Esophagus squamous epithelium (tissue), 4 donors: ENCODE measurements around the gene C15orf40.

Experiments
- POLR2A ChIP-seq, 4 donors: fragments of 450-650 bp; IDR thresholded peaks; one replicate each; pipeline ENCODE4 v1.6.1; 2017; ENCODE audit warnings: antibody characterized with exemption in 4 of 4, mild to moderate bottlenecking in 4 of 4, moderate library complexity in 3 of 4
- TF ChIP-seq, protein P1 (sequence below), 6 experiments: fragments of 450-650 bp in 4 of 6; fragments of 200-600 bp in 2 of 6; sonication (generic) in 2 of 6; IDR thresholded peaks; one replicate each; pipeline ENCODE4 v1.5.1; 2016 to 2019; ENCODE audit warnings: antibody characterized with exemption in 6 of 6, mild to moderate bottlenecking in 4 of 6, moderate library complexity in 4 of 6

DNA sequence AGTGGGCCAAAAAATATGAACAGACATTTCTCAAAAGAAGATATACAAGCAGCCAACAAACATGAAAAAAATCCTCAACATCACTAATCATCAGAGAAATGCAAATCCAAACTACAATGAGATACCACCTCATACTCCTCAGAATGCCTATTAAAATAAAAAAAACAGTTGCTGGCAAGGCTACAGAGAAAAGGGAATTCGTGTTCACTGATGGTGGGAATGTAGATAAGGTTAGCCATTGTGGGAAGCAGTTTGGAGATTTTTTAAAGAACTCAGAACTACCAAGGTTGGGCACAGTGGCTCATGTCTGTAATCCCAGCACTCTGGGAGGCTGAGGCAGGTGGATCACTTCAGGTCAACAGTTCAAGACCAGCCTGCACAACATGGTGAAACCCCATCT lies 27.8 kb upstream of the C15orf40 start:
- TF ChIP-seq, protein P1, sequence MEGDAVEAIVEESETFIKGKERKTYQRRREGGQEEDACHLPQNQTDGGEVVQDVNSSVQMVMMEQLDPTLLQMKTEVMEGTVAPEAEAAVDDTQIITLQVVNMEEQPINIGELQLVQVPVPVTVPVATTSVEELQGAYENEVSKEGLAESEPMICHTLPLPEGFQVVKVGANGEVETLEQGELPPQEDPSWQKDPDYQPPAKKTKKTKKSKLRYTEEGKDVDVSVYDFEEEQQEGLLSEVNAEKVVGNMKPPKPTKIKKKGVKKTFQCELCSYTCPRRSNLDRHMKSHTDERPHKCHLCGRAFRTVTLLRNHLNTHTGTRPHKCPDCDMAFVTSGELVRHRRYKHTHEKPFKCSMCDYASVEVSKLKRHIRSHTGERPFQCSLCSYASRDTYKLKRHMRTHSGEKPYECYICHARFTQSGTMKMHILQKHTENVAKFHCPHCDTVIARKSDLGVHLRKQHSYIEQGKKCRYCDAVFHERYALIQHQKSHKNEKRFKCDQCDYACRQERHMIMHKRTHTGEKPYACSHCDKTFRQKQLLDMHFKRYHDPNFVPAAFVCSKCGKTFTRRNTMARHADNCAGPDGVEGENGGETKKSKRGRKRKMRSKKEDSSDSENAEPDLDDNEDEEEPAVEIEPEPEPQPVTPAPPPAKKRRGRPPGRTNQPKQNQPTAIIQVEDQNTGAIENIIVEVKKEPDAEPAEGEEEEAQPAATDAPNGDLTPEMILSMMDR (IDR thresholded peaks at IDR 0.05): no peak
- no peak for TF ChIP-seq POLR2A (IDR thresholded peaks at IDR 0.05)
